ENCODE data around the gene PDSS2. TPM values are rescaled to one million over a fixed set of nuclear protein-coding genes. Genes with fewer than 3 reads are reported as not detected.

PDSS2 gene
- total and polyA plus RNA-seq, 12 donors, result 6.4 to 39.8 (median 27.6) TPM

- DNase-seq, result no peak
- 85 to 92% (median 87%) methylated on average over 2 of the region's 2 CpGs for WGBS, 4 donors
- Histone ChIP-seq H3K27ac (no peak overlapping the region), H3K9me3 (replicated peaks in 1 of 3) (no peaks in the 10 kb centered on the region), H3K27me3 (no peaks in the 10 kb centered on the region), H3K4me1 (replicated peaks in 1 of 2) (no peaks in the 10 kb centered on the region), H3K4me3 (no peak overlapping the region), H3K36me3 (replicated peaks in 1 of 2) (no peaks in the 10 kb centered on the region)
- intact Hi-C loops (cut with DNase I), result no loop called here
- TF ChIP-seq POLR2A (IDR thresholded peaks at IDR 0.05) (no peak), CTCF (IDR thresholded peaks at IDR 0.05) (no peak)
Observed at GRCh38 chr6:107156617-107157016, 302.7 kb downstream of the PDSS2 start.

- DNase-seq, result no peak
- no peaks in the 10 kb centered on the region for H3K27me3 ChIP-seq
- no peaks in the 10 kb centered on the region for H3K9me3 ChIP-seq (replicated peaks in 1 of 3)
- H3K27ac ChIP-seq, result peak overlapping the region in 1 of 5 donors; percentile 35
- WGBS, 4 donors, result 81 to 86% (median 84%) methylated on average over 2 of the region's 2 CpGs
- TF ChIP-seq POLR2A (IDR thresholded peaks at IDR 0.05) (no peak), CTCF (IDR thresholded peaks at IDR 0.05) (no peak)
- no peak overlapping the region for H3K4me3 ChIP-seq
- H3K4me1 ChIP-seq (replicated peaks in 1 of 2), result no peaks in the 10 kb centered on the region
- H3K36me3 ChIP-seq (replicated peaks in 1 of 2), result no peaks in the 10 kb centered on the region
- intact Hi-C loops (cut with DNase I), result no loop called here
Observed at GRCh38 chr6:107154801-107155160, 304.6 kb downstream of the PDSS2 start.

GRCh38 chr6:107154131-107154800 is 305.1 kb downstream of the PDSS2 start:
- WGBS, 4 donors, result 76 to 77% (median 77%) methylated on average over 12 of the region's 12 CpGs
- H3K27ac ChIP-seq, result peak overlapping the region in 1 of 5 donors; percentile 35
- intact Hi-C loops (cut with DNase I), result no loop called here

More at GRCh38 chr6:107154131-107154800, 305.1 kb downstream of the PDSS2 start:
- H3K27me3 ChIP-seq, result no peaks in the 10 kb centered on the region
- no peaks in the 10 kb centered on the region for H3K9me3 ChIP-seq (replicated peaks in 1 of 3)
- peak in 1 of 7 donors; percentile 64 for DNase-seq
- no peaks in the 10 kb centered on the region for H3K4me1 ChIP-seq (replicated peaks in 1 of 2)
- TF ChIP-seq CTCF (IDR thresholded peaks at IDR 0.05) (no peak), POLR2A (IDR thresholded peaks at IDR 0.05) (no peak)
- H3K36me3 ChIP-seq (replicated peaks in 1 of 2), result no peaks in the 10 kb centered on the region
- no peak overlapping the region for H3K4me3 ChIP-seq
